HG03571 (cell line): Measurements from ENCODE around the gene CHST6.
"Not testable (repeated sequence)": the region's sequence is repeated elsewhere in the genome, so short reads cannot be mapped to it uniquely, and the experiment has no call there.

ENCODE experiments used
- ATAC-seq: cut with Tn5 transposase; IDR thresholded peaks from one replicate; pipeline ENCODE4 v1.9.1; 2021; ENCODE audit not compliant: unreplicated experiment

CHST6 gene

GRCh38 chr16:75495076-75495674 is at the start of gene CHST6:
TSS of gene CHST6 (minus strand) at chr16:75495441. CDS start at chr16:75479828, 15,613 bp downstream.
- ATAC-seq, result peak; percentile 74

GRCh38 chr16:75542462-75542861 is 47.2 kb upstream of the CHST6 start:
- ATAC-seq, result not testable (repeated sequence)

- ATAC-seq, result no peak
Measured at GRCh38 chr16:75541236-75541635, 46.0 kb upstream of the CHST6 start.

GRCh38 chr16:75538882-75539565 is 43.8 kb upstream of the CHST6 start:
- ATAC-seq, result not testable (repeated sequence)

- no peak for ATAC-seq
Measured at GRCh38 chr16:75537776-75538175, 42.5 kb upstream of the CHST6 start.

GRCh38 chr16:75535901-75536300 is 40.7 kb upstream of the CHST6 start, which contains the start of gene CHST5:
TSS of gene CHST5 (minus strand) at chr16:75536108. CDS start at chr16:75530384, 5,724 bp downstream.
- no peak for ATAC-seq

- no peak for ATAC-seq
Measured at GRCh38 chr16:75535211-75535843, 40.1 kb upstream of the CHST6 start.

GRCh38 chr16:75534560-75535205 is 39.4 kb upstream of the CHST6 start:
- ATAC-seq, result no peak

- no peak for ATAC-seq
Measured at GRCh38 chr16:75532791-75533190, 37.5 kb upstream of the CHST6 start.

GRCh38 chr16:75532142-75532765 is 37.0 kb upstream of the CHST6 start:
- ATAC-seq, result no peak

GRCh38 chr16:75529959-75530358 is 34.7 kb upstream of the CHST6 start:
- ATAC-seq, result no peak

GRCh38 chr16:75529056-75529905 is 34.0 kb upstream of the CHST6 start:
- ATAC-seq, result no peak

GRCh38 chr16:75527825-75528299 is 32.6 kb upstream of the CHST6 start:
- ATAC-seq, result no peak

GRCh38 chr16:75526032-75526790 is 31.0 kb upstream of the CHST6 start:
- no peak for ATAC-seq

- no peak for ATAC-seq
Measured at GRCh38 chr16:75519175-75519574, 23.9 kb upstream of the CHST6 start.

- ATAC-seq, result peak; percentile 24
Measured at GRCh38 chr16:75516189-75516966, 21.1 kb upstream of the CHST6 start.

- ATAC-seq, result no peak
Measured at GRCh38 chr16:75514296-75514695, 19.1 kb upstream of the CHST6 start.

GRCh38 chr16:75506574-75506973 is 11.3 kb upstream of the CHST6 start:
- no peak for ATAC-seq

GRCh38 chr16:75506107-75506506 is 10.9 kb upstream of the CHST6 start:
- ATAC-seq, result no peak
